Cortex of kidney (tissue), 1 donor: ENCODE data around the gene RASSF7.

ENCODE experiments used
- DNase-seq: peaks from one replicate; lab custom pipeline; 2025; lab: John Stamatoyannopoulos, UW

RASSF7 gene

GRCh38 chr11:551596-551995 lies 9.2 kb upstream of the RASSF7 start:
- no peak for DNase-seq

DNA sequence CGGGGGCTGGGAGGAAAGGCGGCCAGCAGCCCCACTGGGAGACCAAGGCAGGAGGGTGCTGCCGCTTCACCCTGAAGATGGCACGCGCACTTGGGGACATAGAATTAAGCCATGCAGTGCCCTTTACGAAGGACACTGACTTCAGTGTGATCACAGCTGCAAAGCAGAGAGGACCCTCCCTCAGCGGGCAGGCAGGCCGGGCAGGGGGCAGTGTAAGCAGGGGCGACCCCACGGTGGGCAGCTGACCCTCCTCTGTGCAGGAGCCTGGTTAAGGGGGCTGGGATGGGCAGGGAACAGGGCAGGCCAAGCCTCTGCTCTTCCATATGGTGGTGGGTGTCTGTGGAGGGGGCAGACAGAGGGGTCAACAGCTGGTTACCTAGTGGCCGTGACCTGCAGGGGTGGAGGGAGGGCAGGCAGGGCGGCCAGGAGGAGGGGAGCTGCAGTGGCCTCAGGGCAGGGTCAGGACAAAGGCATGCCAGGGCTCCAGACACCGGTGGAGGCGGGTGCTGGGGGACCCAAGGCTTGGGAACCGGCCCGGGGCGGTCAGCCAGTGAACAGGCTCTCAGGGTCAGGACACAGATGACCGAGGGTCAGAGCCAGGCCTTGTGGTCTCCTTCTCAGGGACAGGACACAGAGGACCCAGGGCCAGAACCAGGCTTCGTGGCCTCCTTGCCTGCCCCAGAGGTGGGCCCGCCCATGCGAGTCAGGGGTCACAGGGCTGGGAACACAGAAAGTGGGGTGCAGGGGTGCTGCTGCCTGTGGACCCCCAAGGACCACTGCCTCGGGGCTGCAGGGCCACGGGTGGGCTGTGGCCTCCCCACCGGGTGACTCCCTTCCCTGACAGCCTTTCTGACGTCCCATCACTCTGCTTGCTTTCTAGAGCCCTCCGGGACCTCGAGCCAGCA lies 7.4 kb upstream of the RASSF7 start:
- DNase-seq: no peak

DNA sequence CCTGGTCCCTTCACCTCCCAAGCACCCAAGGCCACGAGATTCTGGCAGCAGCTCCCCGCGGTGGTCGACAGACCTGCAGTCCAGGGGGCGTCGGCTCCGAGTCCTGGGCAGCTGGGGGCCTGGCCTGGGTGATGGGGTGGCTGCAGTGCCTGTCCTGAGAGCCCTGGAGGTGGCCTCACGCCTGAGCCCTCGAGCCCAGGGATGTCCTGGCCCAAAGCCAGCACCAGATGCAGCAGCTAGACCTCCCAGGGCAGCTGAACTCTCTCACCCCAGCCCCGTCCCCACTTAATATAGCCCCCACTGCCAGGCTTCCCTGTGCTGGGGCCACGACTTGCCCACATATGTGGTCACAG lies 6.8 kb upstream of the RASSF7 start:
- DNase-seq: no peak

DNA sequence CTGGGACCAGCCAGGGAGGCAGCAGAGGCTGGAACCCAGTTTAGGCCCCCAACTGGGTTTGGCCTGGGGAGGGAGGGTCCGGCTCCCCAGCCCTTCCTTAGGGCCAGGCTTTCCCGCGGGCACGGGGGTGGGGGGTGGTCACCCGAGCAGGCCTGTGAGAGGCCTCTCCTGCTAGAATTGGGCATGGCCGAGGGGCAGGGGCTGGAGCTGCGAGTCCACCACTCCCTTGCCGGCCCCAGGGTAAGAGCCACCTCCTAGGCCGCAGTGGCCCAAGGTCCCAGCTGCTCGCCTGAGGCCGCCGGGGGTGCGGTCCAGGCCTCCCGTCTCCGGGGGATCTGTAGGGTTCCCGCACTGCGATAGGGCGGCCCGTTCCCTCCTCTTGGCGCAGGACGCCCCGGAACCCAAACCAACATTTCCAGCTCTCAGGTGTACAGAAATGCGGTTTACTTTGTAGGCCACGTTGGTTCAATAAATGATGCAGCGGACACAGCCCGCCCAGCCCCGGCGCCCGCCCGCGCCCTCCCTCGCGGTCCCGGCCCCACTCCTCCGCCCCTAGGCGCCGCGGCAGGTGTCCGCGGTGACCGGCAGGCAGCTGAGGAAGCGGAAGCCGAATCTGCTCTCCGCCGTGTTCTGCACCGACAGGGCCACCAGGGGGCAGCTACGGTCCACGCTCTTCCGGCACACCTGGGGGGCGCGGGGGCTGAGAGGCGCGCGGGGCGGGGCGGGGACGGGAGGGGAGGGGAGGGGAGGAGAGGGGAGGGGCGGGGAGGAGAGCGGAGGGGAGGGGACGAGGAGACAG lies 6.1 kb upstream of the RASSF7 start:
- no peak for DNase-seq

DNA sequence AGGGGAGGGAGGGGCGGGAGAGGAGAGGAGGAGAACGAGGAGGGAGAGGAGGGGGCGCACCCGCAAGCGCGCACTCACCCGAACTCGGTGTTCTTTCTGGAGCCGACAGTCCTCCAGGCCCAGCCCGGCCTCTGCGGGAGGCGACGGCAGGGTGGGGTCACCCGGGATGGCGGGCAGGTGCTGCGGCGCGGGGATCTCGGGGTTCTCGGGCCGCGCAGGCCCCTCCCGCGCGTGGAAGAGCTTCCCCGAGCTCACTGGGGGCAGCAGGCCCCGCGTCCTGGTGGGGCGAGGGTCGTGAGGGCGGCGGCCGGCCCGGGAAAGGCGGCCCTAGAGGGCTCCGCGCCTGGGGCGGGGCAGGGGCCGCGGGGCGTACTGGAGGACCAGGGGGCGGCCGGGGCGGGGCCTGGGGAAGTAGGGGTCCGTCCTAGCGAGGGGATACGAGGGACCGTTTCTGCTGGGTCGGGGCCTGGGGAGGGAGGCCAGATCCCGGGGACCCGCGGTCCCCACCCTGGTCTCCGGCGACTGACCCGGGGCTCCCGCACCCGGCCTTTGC lies 5.5 kb upstream of the RASSF7 start:
- no peak for DNase-seq

- no peak for DNase-seq
Observed at GRCh38 chr11:555780-556661, 4.7 kb upstream of the RASSF7 start.

DNA sequence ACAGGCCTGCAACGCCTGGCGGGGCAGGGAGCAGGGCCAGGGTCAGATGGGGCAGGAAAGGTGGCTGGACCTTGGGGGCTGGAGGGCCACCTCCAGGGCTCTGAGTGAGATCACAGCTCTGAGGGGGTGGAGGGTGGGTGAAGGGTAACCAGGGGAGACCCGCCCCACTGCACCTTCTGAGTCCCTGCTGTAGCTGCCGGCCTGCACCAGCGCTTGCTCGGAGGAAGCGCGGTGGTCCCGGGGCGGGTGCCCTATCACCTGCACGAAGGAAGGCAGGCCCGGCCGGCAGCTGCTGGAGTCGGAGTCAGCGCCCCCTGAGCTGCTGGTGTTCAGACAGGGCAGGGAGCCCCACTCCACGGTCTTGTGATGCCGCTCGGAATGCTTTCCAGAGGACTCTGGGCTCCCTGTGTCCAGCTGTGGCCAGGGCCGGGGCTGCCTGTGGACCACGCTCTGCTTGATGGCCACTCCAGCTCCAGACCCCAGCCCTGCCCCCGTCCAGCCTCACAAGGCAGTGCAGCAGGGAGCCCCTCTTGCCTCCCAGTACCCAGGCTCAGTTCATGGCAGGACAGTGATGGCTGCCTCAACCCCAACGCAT lies 4.0 kb upstream of the RASSF7 start:
- DNase-seq: no peak

GRCh38 chr11:557328-558132 lies 3.2 kb upstream of the RASSF7 start:
- DNase-seq: no peak

DNA sequence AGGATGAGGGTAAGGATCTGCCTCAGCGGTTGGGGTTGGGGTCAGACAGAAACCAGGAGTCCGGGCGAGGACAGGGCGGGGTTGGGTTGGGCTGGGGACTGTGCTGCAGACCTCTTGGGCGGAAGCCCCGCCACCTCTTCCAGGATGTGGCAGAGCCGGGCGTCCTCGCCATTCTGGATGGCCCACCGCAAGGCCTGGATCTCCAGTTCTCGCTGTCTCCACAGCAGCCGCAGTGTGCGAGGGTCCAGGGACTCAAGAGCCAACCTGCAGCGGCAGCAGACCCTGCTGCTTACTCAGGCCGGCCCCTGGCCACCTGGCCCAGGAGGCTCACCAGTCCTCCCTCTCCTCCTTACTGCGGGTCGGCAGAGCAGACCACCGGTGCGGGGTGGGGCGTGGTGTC lies 2.3 kb upstream of the RASSF7 start:
- DNase-seq: no peak

DNA sequence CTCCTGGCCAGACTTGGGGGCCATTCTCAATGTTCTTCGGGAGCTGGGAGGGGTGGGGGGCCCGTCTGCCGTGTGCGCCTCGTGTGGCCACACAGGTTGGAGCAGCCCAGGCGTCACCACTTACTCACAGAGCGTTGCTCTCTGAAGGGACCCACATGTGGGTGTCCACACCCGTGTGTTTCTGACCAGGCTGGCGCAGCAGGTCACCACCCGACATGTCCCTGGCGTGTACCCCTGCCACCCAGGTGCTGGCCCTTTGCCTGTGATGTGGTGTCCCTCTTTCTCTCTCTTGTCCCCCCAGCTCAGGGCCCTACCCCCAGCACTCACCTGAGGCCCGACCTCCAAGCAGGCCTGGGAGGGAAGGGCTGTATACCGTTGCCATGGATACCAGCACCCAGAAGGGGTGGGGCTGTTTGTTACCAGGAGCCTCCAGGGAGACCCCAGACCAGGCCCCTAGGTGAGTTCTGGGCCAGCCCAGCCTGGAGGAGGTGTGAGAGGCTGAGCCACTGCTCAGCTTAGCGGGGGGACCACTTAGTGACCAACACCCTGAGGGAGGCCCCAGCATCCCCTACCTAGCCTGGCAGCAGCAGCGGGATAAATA lies 1.6 kb upstream of the RASSF7 start:
- no peak for DNase-seq

- no peak for DNase-seq
Observed at GRCh38 chr11:559712-560304, 962 bp upstream of the RASSF7 start.

DNA sequence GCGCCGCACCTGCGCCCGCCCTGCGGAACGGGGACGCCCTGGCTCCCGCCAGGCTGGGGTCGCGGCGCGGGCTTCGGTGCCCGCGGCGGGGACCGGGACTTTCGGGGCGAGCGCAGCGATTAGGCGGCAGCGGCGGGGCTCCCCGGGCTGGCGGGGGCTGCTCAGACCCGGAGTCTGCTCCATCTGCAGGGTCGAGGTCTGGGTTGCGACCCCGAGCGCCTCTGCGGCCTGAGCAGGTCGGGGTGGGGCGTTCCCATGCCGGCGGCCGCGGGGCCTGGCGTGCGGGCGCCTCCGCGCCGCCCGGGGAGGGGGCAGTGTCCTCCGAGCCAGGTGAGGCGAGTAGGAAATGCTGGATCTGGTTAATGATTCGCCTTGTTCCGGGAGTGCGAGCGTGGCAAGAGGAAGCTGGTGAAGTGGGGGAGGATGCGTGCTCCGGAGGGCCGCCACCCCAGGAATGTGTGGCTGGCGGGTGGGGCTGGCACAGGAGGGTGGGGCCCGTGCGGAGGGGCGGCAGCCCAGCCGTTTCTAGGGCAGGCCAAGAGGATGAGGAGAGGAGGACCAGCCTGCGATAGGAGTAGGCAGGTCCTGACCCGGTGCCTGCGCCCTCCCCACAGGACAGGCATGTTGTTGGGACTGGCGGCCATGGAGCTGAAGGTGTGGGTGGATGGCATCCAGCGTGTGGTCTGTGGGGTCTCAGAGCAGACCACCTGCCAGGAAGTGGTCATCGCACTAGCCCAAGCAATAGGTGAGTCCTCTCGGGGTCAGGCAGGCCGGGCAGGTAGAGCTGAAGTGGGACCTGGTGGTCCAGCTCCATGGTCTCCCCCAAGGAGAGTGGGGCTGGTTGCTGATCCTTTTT lies 606 bp downstream of the RASSF7 start:
- no peak for DNase-seq

DNA sequence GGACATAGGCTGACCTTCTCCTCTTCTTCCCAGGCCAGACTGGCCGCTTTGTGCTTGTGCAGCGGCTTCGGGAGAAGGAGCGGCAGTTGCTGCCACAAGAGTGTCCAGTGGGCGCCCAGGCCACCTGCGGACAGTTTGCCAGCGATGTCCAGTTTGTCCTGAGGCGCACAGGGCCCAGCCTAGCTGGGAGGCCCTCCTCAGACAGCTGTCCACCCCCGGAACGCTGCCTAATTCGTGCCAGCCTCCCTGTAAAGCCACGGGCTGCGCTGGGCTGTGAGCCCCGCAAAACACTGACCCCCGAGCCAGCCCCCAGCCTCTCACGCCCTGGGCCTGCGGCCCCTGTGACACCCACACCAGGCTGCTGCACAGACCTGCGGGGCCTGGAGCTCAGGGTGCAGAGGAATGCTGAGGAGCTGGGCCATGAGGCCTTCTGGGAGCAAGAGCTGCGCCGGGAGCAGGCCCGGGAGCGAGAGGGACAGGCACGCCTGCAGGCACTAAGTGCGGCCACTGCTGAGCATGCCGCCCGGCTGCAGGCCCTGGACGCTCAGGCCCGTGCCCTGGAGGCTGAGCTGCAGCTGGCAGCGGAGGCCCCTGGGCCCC lies 1.4 kb downstream of the RASSF7 start:
- DNase-seq: no peak

DNA sequence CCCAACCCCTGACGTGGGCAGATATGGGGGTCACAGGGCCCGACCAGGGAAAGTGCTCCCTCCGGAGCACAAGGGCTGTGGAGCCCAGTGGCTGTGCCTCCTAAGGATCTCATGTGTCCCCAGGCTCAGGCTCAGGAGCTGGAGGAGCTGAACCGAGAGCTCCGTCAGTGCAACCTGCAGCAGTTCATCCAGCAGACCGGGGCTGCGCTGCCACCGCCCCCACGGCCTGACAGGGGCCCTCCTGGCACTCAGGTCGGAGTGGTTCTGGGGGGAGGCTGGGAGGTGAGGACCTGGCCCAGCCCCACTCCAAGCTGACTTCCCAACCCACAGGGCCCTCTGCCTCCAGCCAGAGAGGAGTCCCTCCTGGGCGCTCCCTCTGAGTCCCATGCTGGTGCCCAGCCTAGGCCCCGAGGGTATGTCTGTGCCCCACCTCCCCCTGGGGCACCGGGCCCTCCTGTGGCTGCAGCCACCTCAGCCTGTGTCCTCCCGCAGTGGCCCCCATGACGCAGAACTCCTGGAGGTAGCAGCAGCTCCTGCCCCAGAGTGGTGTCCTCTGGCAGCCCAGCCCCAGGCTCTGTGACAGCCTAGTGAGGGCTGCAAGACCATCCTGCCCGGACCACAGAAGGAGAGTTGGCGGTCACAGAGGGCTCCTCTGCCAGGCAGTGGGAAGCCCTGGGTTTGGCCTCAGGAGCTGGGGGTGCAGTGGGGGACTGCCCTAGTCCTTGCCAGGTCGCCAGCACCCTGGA lies 2.5 kb downstream of the RASSF7 start:
- DNase-seq: no peak

DNA sequence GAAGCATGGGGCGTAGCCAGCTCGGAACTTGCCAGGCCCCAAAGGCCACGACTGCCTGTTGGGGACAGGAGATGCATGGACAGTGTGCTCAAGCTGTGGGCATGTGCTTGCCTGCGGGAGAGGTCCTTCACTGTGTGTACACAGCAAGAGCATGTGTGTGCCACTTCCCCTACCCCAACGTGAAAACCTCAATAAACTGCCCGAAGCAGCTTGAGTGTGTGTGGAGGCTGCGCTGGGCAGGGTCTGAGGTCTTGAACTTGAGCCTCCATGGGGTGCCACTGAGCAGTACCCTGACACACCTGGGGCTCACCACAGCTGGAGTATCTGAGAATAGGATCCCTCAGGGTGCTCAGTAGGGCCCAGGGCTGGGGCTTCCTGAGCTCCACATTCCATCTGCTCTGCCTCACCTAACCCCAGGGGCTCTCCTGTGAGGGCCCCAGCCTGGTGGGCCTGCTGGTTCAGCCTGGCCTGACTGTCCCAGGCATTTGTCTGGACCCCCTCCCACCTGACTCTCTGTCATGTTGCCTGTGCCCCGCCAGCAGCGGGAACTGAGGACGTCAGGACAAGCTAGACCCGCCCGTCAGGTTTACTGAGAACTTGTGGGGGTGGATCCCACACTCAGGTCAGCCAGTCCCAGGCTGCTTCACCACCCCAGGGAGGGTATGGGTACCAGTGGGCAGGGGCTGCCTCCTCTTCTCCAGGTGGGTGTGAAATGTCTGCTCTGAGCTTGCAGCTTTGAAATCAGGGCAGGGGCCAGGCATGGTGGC lies 3.2 kb downstream of the RASSF7 start:
- no peak for DNase-seq

- no peak for DNase-seq
Observed at GRCh38 chr11:565921-566509, 5.2 kb downstream of the RASSF7 start.
